Thyroid gland (tissue), 4 donors: ENCODE measurements around the gene ENAH.

Source experiments
- POLR2A ChIP-seq, 2 donors: fragments of 450-650 bp; IDR thresholded peaks; one replicate each; pipeline ENCODE4 v1.6.1; 2017; ENCODE audit warnings: antibody characterized with exemption in 2 of 2, mild to moderate bottlenecking in 2 of 2, moderate library complexity in 1 of 2
- TF ChIP-seq, protein P1 (sequence below), 6 experiments: fragments of 200-600 bp in 3 of 6; fragments of 450-650 bp in 3 of 6; sonication (generic) in 3 of 6; IDR thresholded peaks; one replicate each; pipeline ENCODE4 v1.5.1; 2016 to 2019; ENCODE audit warnings: antibody characterized with exemption in 6 of 6, mild to moderate bottlenecking in 2 of 6, inconsistent platforms in 1 of 6, moderate library complexity in 1 of 6

DNA sequence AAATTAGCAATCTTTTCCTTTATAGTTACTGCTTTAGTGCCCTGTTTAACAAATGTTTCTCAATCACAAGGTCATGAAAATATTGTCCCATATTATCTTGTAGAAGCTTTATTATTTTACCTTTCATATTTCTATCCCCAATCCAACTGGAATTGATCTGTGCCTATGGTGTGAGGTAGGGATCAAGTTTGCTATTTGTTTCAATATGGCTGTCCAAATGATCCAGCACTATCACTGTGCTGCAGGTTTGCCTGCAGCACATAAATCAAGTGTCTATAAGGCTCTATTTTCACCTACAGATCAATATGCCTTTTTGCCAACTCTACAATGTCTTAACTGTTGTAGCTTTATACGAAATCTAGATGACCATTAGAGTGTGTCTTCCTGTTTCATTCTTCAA is 96.2 kb downstream of the ENAH start:
- TF ChIP-seq, protein P1, sequence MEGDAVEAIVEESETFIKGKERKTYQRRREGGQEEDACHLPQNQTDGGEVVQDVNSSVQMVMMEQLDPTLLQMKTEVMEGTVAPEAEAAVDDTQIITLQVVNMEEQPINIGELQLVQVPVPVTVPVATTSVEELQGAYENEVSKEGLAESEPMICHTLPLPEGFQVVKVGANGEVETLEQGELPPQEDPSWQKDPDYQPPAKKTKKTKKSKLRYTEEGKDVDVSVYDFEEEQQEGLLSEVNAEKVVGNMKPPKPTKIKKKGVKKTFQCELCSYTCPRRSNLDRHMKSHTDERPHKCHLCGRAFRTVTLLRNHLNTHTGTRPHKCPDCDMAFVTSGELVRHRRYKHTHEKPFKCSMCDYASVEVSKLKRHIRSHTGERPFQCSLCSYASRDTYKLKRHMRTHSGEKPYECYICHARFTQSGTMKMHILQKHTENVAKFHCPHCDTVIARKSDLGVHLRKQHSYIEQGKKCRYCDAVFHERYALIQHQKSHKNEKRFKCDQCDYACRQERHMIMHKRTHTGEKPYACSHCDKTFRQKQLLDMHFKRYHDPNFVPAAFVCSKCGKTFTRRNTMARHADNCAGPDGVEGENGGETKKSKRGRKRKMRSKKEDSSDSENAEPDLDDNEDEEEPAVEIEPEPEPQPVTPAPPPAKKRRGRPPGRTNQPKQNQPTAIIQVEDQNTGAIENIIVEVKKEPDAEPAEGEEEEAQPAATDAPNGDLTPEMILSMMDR (IDR thresholded peaks at IDR 0.05), result no peak
- TF ChIP-seq POLR2A (IDR thresholded peaks at IDR 0.05), result no peak
